SK-N-SH (cell line): Measurements from ENCODE around the gene ZNF14. TPM values are rescaled to one million over a fixed set of nuclear protein-coding genes. Genes with fewer than 3 reads are reported as not detected.
A peak's percentile ranks its signal among the peaks of the same experiment; 100 is the strongest.

Experiments used
- CTCF ChIA-PET: fragments of 300-600, 350-600 bp; formaldehyde crosslinking; extraction: SDS; loops from one replicate; lab custom pipeline; 2021; lab: Yijun Ruan, JAX
- POLR2A ChIA-PET: fragments of 350-600 bp; sonication (Branson Sonifier 250); formaldehyde crosslinking; extraction: SDS; loops from one replicate; lab custom pipeline; 2020; ENCODE audit warnings: antibody characterized with exemption, inconsistent platforms; lab: Yijun Ruan, JAX
- DNase-seq: peaks from one replicate; pipeline ENCODE4 v3.0.0; 2012
- H2AFZ ChIP-seq: fragments of 200-600 bp; sonication (generic); 2 replicates; pipeline ENCODE4 v1.8.1; 2016; ENCODE audit warnings: antibody characterized with exemption, mild to moderate bottlenecking, low read depth
- H3F3A ChIP-seq: fragments of 200-600 bp; sonication (generic); replicated peaks from 2 replicates; pipeline ENCODE3; 2016; ENCODE audit warnings: antibody characterized with exemption, mild to moderate bottlenecking; ENCODE audit not compliant: insufficient read depth
- H3K27ac ChIP-seq, 2 experiments: fragments of 200-500 bp in 1 of 2; fragments of 200-600 bp in 1 of 2; sonication (Bioruptor generic) in 1 of 2; sonication (generic), shearing (Covaris generic) in 1 of 2; 2 replicates each; pipeline versions ENCODE4 v1.5.1 to v1.6.1; 2014 to 2016; ENCODE audit warnings: low read depth in 2 of 2, inconsistent platforms in 1 of 2, low read length in 1 of 2, mild to moderate bottlenecking in 1 of 2, mixed read lengths in 1 of 2
- H3K27me3 ChIP-seq: fragments of 200-600 bp; sonication (generic), shearing (Covaris generic); 2 replicates; pipeline ENCODE4 v1.6.1; 2016; ENCODE audit warnings: mixed run types; ENCODE audit not compliant: insufficient read depth
- H3K36me3 ChIP-seq, 2 experiments: fragments of 200-500 bp in 1 of 2; fragments of 200-600 bp in 1 of 2; sonication (Bioruptor generic) in 1 of 2; sonication (generic) in 1 of 2; replicated peaks in 1 of 2; 2 replicates each; pipeline versions ENCODE3 to v1.5.1; 2014 to 2016; ENCODE audit warnings: low read length in 1 of 2, mild to moderate bottlenecking in 1 of 2; ENCODE audit not compliant: insufficient read depth in 2 of 2, control insufficient read depth in 1 of 2
- H3K4me1 ChIP-seq, 2 experiments: fragments of 200-500 bp in 1 of 2; fragments of 200-600 bp in 1 of 2; sonication (Bioruptor generic) in 1 of 2; sonication (generic), shearing (Covaris generic) in 1 of 2; 2 replicates each; pipeline versions ENCODE4 v1.5.1 to v1.6.1; 2014 to 2016; ENCODE audit warnings: low read depth in 1 of 2, low read length in 1 of 2, mixed run types in 1 of 2; ENCODE audit not compliant: insufficient read depth in 2 of 2, control insufficient read depth in 1 of 2
- H3K4me2 ChIP-seq: fragments of 200-600 bp; sonication (generic), shearing (Covaris generic); 2 replicates; pipeline ENCODE4 v1.6.1; 2017; ENCODE audit warnings: mixed run types
- H3K4me3 ChIP-seq, 2 experiments: fragments of 200-500 bp in 1 of 2; fragments of 200-600 bp in 1 of 2; sonication (Bioruptor generic) in 1 of 2; sonication (generic), shearing (Covaris generic) in 1 of 2; 2 replicates each; pipeline versions ENCODE4 v1.5.1 to v1.8.1; 2014 to 2016; ENCODE audit warnings: low read depth in 2 of 2, inconsistent platforms in 1 of 2, low read length in 1 of 2, mild to moderate bottlenecking in 1 of 2, mixed read lengths in 1 of 2, moderate library complexity in 1 of 2
- H3K79me2 ChIP-seq: fragments of 200-600 bp; sonication (generic); 2 replicates; pipeline ENCODE4 v1.8.1; 2017; ENCODE audit warnings: mild to moderate bottlenecking; ENCODE audit not compliant: insufficient read depth
- H3K9ac ChIP-seq: fragments of 200-600 bp; sonication (generic); 2 replicates; pipeline ENCODE4 v1.6.1; 2017; ENCODE audit warnings: mixed run types
- H3K9me2 ChIP-seq: fragments of 200-600 bp; sonication (generic); 2 replicates; pipeline ENCODE4 v1.6.1; 2017; ENCODE audit warnings: mixed run types
- H3K9me3 ChIP-seq: fragments of 200-600 bp; sonication (generic); 2 replicates; pipeline ENCODE4 v1.6.1; 2017; ENCODE audit warnings: mixed run types, mild to moderate bottlenecking, moderate library complexity
- H4K20me1 ChIP-seq: fragments of 200-600 bp; sonication (generic); 2 replicates; pipeline ENCODE4 v1.6.1; 2017; ENCODE audit warnings: mild to moderate bottlenecking, mixed run types; ENCODE audit not compliant: insufficient read depth
- CHD2 ChIP-seq: fragments of 150-350 bp; IDR thresholded peaks from 2 replicates; pipeline ENCODE4 v1.6.1; 2018; ENCODE audit warnings: low read length; ENCODE audit not compliant: partially characterized antibody
- ELF1 ChIP-seq: IDR thresholded peaks from 2 replicates; pipeline ENCODE4 v1.4.0; 2012
- EZH2phosphoT487 ChIP-seq: fragments of 200-600 bp; sonication (generic); IDR thresholded peaks from 2 replicates; pipeline ENCODE4 v1.6.1; 2017; ENCODE audit warnings: low read depth, mixed run types, mild to moderate bottlenecking, antibody characterized with exemption, moderate library complexity, borderline replicate concordance
- FOSL2 ChIP-seq: IDR thresholded peaks from 2 replicates; pipeline ENCODE4 v1.4.0; 2012; ENCODE audit warnings: low read depth, mild to moderate bottlenecking, moderate library complexity, borderline replicate concordance
- FOXJ3 ChIP-seq: sonication (generic); formaldehyde crosslinking; IDR thresholded peaks from 2 replicates; pipeline ENCODE4 v1.5.1; 2020; ENCODE audit warnings: mild to moderate bottlenecking, missing genetic modification reagents
- FOXM1 ChIP-seq: IDR thresholded peaks from 2 replicates; pipeline ENCODE4 v1.4.0; 2012; ENCODE audit warnings: low read depth, mild to moderate bottlenecking
- GABPA ChIP-seq: IDR thresholded peaks from 2 replicates; pipeline ENCODE4 v1.4.0; 2012; ENCODE audit warnings: low read depth, mild to moderate bottlenecking
- MEF2A ChIP-seq: IDR thresholded peaks from 2 replicates; pipeline ENCODE4 v1.4.0; 2012; ENCODE audit warnings: low read depth, borderline replicate concordance
- MXI1 ChIP-seq: IDR thresholded peaks from 2 replicates; pipeline ENCODE4 v1.6.1; 2012; ENCODE audit warnings: mild to moderate bottlenecking, low read depth, low read length, improper control_type of control experiment
- NFIC ChIP-seq: IDR thresholded peaks from 2 replicates; pipeline ENCODE4 v1.4.0; 2012; ENCODE audit warnings: borderline replicate concordance
- RFX5 ChIP-seq: IDR thresholded peaks from 2 replicates; pipeline ENCODE4 v1.6.1; 2012; ENCODE audit warnings: mild to moderate bottlenecking, improper control_type of control experiment, low read length
- TAF1 ChIP-seq: IDR thresholded peaks from 2 replicates; pipeline ENCODE4 v1.6.1; 2012; ENCODE audit warnings: low read depth, mild to moderate bottlenecking, low read length, moderate library complexity, borderline replicate concordance
- TCF12 ChIP-seq: IDR thresholded peaks from 2 replicates; pipeline ENCODE4 v1.4.0; 2012
- TEAD4 ChIP-seq: IDR thresholded peaks from 2 replicates; pipeline ENCODE4 v1.4.0; 2012; ENCODE audit warnings: mild to moderate bottlenecking, borderline replicate concordance; ENCODE audit not compliant: insufficient read depth
- WGBS: methylation state at CpG from one replicate; pipeline ENCODE4 v1.1.6; 2017; ENCODE audit warnings: low lambda C conversion rate; 5-methylcytosine and 5-hydroxymethylcytosine counted together
- polyA plus RNA-seq, 3 experiments: library from polyadenylated mRNA; depleted of rRNA; stranded (reverse); fragments of >200 nt; gene quantifications; 2 replicates each; pipeline ENCODE4 v1.2.3, GENCODE V29; 2012
- TF ChIP-seq, protein P1 (sequence below): IDR thresholded peaks from 2 replicates; pipeline ENCODE4 v1.4.0; 2012; ENCODE audit warnings: low read depth
- TF ChIP-seq, protein P2 (sequence below): IDR thresholded peaks from 2 replicates; pipeline ENCODE4 v1.4.0; 2012; ENCODE audit warnings: low read depth, borderline replicate concordance
- TF ChIP-seq, protein P3 (sequence below): fragments of 150-350 bp; IDR thresholded peaks from 2 replicates; pipeline ENCODE4 v1.6.1; 2016; ENCODE audit warnings: mild to moderate bottlenecking, low read depth, low read length

The ZNF14 gene
- polyA plus RNA-seq, 1 of the 3 experiments (the other 2 are of a cell fraction), result 1.1 TPM

DNA sequence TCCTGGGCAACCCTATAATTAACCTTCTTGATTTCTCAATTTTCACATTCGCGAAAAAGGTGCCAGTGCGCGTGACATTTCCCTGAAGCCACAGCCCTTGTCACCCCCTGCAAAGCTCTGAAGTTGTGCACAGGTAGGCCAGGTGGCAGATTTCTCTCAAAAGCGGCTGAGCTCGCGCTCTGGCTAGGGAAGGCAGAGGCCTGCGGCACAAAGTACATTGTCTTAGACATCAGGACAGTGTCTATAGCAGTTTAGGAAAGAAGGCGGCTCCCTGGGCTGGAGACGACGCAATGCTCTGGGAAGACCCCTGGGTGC, 42.9 kb upstream of the ZNF14 start:
- ChIA-PET CTCF (interaction anchor here (0.6 to 1.5 kb wide), 2 partner anchors 39 to 90 kb away, joined by 3 to 4 read pairs; no protein-coding TSS in a partner anchor), POLR2A (interaction anchor here (1.1 to 2.1 kb wide), 8 partner anchors 40 to 462 kb away, joined by 3 to 17 read pairs (median 4); partner anchors contain the start of genes ZNF101, ZNF14, ZNF253 and ZNF506)
- WGBS, result 2% methylated on average over 8 of the region's 11 CpGs
- no peak for DNase-seq
- Histone ChIP-seq H3K27me3 (no peaks in the 10 kb centered on the region), H2AFZ (peak overlapping the region; percentile 48; the same call in 1 of the 2 replicates), H3K9ac (peak overlapping the region; percentile 68), H3K4me2 (peak overlapping the region; percentile 87), H3K4me1 (peaks cover 0 to 12% of the 10 kb centered on the region in 2 experiments; a peak in 2 of 4 replicates), H4K20me1 (no peaks in the 10 kb centered on the region), H3K79me2 (peaks cover 31% of the 10 kb centered on the region), H3F3A (no peaks in the 10 kb centered on the region), H3K9me3 (no peaks in the 10 kb centered on the region), H3K27ac (peak overlapping the region; percentile 38 to 78; a peak in 3 of 4 replicates), H3K9me2 (no peaks in the 10 kb centered on the region), H3K36me3 (peaks cover 0 to 10% of the 10 kb centered on the region in 2 experiments), H3K4me3 (peak overlapping the region; percentile 79 to 83)
- TF ChIP-seq ELF1 (no peak), GABPA (no peak), TCF12 (no peak), TEAD4 (no peak), NFIC (no peak), MXI1 (no peak), EZH2phosphoT487 (no peak), RFX5 (no peak), FOSL2 (no peak), MEF2A (no peak), FOXJ3 (CRISPR knock-in tag) (no peak), FOXM1 (no peak), TAF1 (no peak), CHD2 (no peak)
- TF ChIP-seq, protein P1, sequence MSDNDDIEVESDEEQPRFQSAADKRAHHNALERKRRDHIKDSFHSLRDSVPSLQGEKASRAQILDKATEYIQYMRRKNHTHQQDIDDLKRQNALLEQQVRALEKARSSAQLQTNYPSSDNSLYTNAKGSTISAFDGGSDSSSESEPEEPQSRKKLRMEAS, result no peak
- TF ChIP-seq, protein P2, sequence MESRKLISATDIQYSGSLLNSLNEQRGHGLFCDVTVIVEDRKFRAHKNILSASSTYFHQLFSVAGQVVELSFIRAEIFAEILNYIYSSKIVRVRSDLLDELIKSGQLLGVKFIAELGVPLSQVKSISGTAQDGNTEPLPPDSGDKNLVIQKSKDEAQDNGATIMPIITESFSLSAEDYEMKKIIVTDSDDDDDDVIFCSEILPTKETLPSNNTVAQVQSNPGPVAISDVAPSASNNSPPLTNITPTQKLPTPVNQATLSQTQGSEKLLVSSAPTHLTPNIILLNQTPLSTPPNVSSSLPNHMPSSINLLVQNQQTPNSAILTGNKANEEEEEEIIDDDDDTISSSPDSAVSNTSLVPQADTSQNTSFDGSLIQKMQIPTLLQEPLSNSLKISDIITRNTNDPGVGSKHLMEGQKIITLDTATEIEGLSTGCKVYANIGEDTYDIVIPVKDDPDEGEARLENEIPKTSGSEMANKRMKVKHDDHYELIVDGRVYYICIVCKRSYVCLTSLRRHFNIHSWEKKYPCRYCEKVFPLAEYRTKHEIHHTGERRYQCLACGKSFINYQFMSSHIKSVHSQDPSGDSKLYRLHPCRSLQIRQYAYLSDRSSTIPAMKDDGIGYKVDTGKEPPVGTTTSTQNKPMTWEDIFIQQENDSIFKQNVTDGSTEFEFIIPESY, result no peak
- TF ChIP-seq, protein P3, sequence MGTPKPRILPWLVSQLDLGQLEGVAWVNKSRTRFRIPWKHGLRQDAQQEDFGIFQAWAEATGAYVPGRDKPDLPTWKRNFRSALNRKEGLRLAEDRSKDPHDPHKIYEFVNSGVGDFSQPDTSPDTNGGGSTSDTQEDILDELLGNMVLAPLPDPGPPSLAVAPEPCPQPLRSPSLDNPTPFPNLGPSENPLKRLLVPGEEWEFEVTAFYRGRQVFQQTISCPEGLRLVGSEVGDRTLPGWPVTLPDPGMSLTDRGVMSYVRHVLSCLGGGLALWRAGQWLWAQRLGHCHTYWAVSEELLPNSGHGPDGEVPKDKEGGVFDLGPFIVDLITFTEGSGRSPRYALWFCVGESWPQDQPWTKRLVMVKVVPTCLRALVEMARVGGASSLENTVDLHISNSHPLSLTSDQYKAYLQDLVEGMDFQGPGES, result no peak
